H1 (cell line): ENCODE data around the gene MOV10L1. TPM values are rescaled to one million over a fixed set of nuclear protein-coding genes. Genes with fewer than 3 reads are reported as not detected.
A peak's percentile ranks its signal among the peaks of the same experiment; 100 is the strongest.

Experiments
- CTCF ChIA-PET: fragments of 300-600 bp; sonication (Branson Sonifier 250); formaldehyde crosslinking; loops from one replicate; lab custom pipeline; 2021; ENCODE audit not compliant: partially characterized antibody; lab: Charles Lee
- POLR2A ChIA-PET: fragments of 300-600 bp; sonication (Branson Sonifier 250); formaldehyde crosslinking; loops from one replicate; lab custom pipeline; 2021; ENCODE audit warnings: inconsistent platforms; ENCODE audit not compliant: partially characterized antibody; lab: Charles Lee
- DNase-seq, 2 experiments: peaks; one replicate each; pipeline versions ENCODE4 v3.0.0 to v3.0.0-alpha.2; 2010 to 2022; ENCODE audit warnings: low spot score in 2 of 2, low read depth in 1 of 2, mixed read lengths in 1 of 2
- FAIRE-seq: peaks from 2 replicates; lab custom pipeline; 2011; peaks lifted over from hg19 to GRCh38; lab: Jason Lieb, UNC
- H2AFZ ChIP-seq: 2 replicates; pipeline ENCODE4 v1.8.1; 2012; ENCODE audit warnings: low read length, inconsistent platforms
- H2AK5ac ChIP-seq: 2 replicates; pipeline ENCODE4 v1.6.1; 2013; ENCODE audit warnings: low read depth, low read length
- H2BK120ac ChIP-seq: replicated peaks from 2 replicates; pipeline ENCODE3; 2013; ENCODE audit warnings: low read depth, low read length, inconsistent platforms
- H2BK12ac ChIP-seq: 2 replicates; pipeline ENCODE4 v1.6.1; 2013; ENCODE audit warnings: low read depth, low read length
- H2BK15ac ChIP-seq: 2 replicates; pipeline ENCODE4 v1.6.1; 2013; ENCODE audit warnings: low read length
- H2BK20ac ChIP-seq: 2 replicates; pipeline ENCODE4 v1.6.1; 2013; ENCODE audit warnings: low read length
- H2BK5ac ChIP-seq: 2 replicates; pipeline ENCODE4 v1.6.1; 2013; ENCODE audit warnings: low read depth, low read length
- H3K14ac ChIP-seq: 2 replicates; pipeline ENCODE4 v1.6.1; 2013; ENCODE audit warnings: inconsistent platforms; ENCODE audit not compliant: insufficient read length
- H3K18ac ChIP-seq: 2 replicates; pipeline ENCODE4 v1.6.1; 2013; ENCODE audit warnings: low read length; ENCODE audit errors: extremely low read depth
- H3K23ac ChIP-seq: 2 replicates; pipeline ENCODE4 v1.6.1; 2013; ENCODE audit warnings: inconsistent platforms; ENCODE audit not compliant: insufficient read length
- H3K23me2 ChIP-seq: 2 replicates; pipeline ENCODE4 v1.6.1; 2013; ENCODE audit warnings: low read depth, low read length
- H3K27ac ChIP-seq: 2 replicates; pipeline ENCODE4 v1.6.1; 2011; ENCODE audit warnings: low read depth, low read length, inconsistent platforms
- H3K27me3 ChIP-seq, 4 experiments: replicated peaks in 1 of 4; 1 replicate in 1 of 4; 2 replicates in 3 of 4; pipeline versions ENCODE4 v1.6.1 to v1.8.1; 2011 to 2013; ENCODE audit warnings: low read length in 3 of 4, mild to moderate bottlenecking in 3 of 4, inconsistent platforms in 2 of 4, mixed read lengths in 2 of 4, moderate library complexity in 1 of 4; ENCODE audit not compliant: control insufficient read depth in 3 of 4, insufficient read depth in 3 of 4; ENCODE audit errors: extremely low read depth in 1 of 4
- H3K36me3 ChIP-seq, 4 experiments: 2 replicates each; pipeline versions ENCODE4 v1.6.1 to v1.8.1; 2011 to 2013; ENCODE audit warnings: mild to moderate bottlenecking in 4 of 4, low read length in 3 of 4, moderate library complexity in 2 of 4, control low read depth in 1 of 4, inconsistent platforms in 1 of 4; ENCODE audit not compliant: insufficient read depth in 4 of 4, control insufficient read depth in 2 of 4
- H3K4ac ChIP-seq: replicated peaks from 2 replicates; pipeline ENCODE3; 2013; ENCODE audit warnings: low read length, low read depth, mixed read lengths, inconsistent platforms; ENCODE audit not compliant: insufficient read length
- H3K4me1 ChIP-seq, 4 experiments: replicated peaks in 1 of 4; 1 replicate in 1 of 4; 2 replicates in 3 of 4; pipeline versions ENCODE4 v1.6.1 to v1.8.1; 2011 to 2013; ENCODE audit warnings: low read length in 3 of 4, inconsistent platforms in 2 of 4, mixed read lengths in 1 of 4; ENCODE audit not compliant: insufficient read depth in 4 of 4, control insufficient read depth in 3 of 4
- H3K4me2 ChIP-seq, 2 experiments: 2 replicates each; pipeline versions ENCODE4 v1.6.1 to v1.8.1; 2011 to 2013; ENCODE audit warnings: low read depth in 2 of 2, low read length in 2 of 2, control low read depth in 1 of 2, inconsistent platforms in 1 of 2, mild to moderate bottlenecking in 1 of 2; ENCODE audit not compliant: insufficient read depth in 1 of 2
- H3K4me3 ChIP-seq, 4 experiments: fragments of 200-600, 300-600 bp in 1 of 4; sonication (generic), shearing (Covaris generic), sonication (Bioruptor Twin) in 1 of 4; 2 replicates each; pipeline versions ENCODE4 v1.5.1 to v1.8.1; 2011 to 2016; ENCODE audit warnings: low read length in 4 of 4, low read depth in 3 of 4, control low read depth in 2 of 4, inconsistent platforms in 2 of 4, mild to moderate bottlenecking in 2 of 4, mixed read lengths in 1 of 4, moderate library complexity in 1 of 4; ENCODE audit not compliant: insufficient read depth in 2 of 4; ENCODE audit errors: extremely low read depth in 1 of 4
- H3K56ac ChIP-seq: replicated peaks from 2 replicates; pipeline ENCODE3; 2013; ENCODE audit warnings: low read depth, mild to moderate bottlenecking, mixed read lengths, low read length, inconsistent platforms; ENCODE audit not compliant: insufficient read length
- H3K79me1 ChIP-seq: 2 replicates; pipeline ENCODE4 v1.6.1; 2013; ENCODE audit warnings: low read depth, low read length, control low read depth
- H3K79me2 ChIP-seq, 2 experiments: 2 replicates each; pipeline versions ENCODE4 v1.6.1 to v1.8.1; 2012 to 2013; ENCODE audit warnings: low read length in 2 of 2, mild to moderate bottlenecking in 2 of 2, inconsistent platforms in 1 of 2; ENCODE audit not compliant: insufficient read depth in 2 of 2, control insufficient read depth in 1 of 2
- H3K9ac ChIP-seq, 4 experiments: replicated peaks in 1 of 4; 1 replicate in 1 of 4; 2 replicates in 3 of 4; pipeline versions ENCODE4 v1.6.1 to v1.8.1; 2011 to 2013; ENCODE audit warnings: low read depth in 3 of 4, low read length in 3 of 4, control low read depth in 2 of 4, mild to moderate bottlenecking in 2 of 4, moderate library complexity in 2 of 4, inconsistent platforms in 1 of 4; ENCODE audit errors: extremely low read depth in 1 of 4
- H3K9me3 ChIP-seq, 2 experiments: 2 replicates each; pipeline versions ENCODE4 v1.6.1 to v1.8.1; 2012 to 2013; ENCODE audit warnings: mild to moderate bottlenecking in 2 of 2, moderate library complexity in 2 of 2, control low read depth in 1 of 2, inconsistent platforms in 1 of 2, low read depth in 1 of 2, low read length in 1 of 2, mixed read lengths in 1 of 2; ENCODE audit not compliant: insufficient read depth in 2 of 2
- H4K20me1 ChIP-seq, 2 experiments: replicated peaks in 1 of 2; 2 replicates each; pipeline versions ENCODE3 to v1.8.1; 2011 to 2013; ENCODE audit warnings: inconsistent platforms in 2 of 2, low read length in 2 of 2, mild to moderate bottlenecking in 1 of 2; ENCODE audit not compliant: insufficient read depth in 2 of 2, control insufficient read depth in 1 of 2
- H4K5ac ChIP-seq: 2 replicates; pipeline ENCODE4 v1.6.1; 2013; ENCODE audit warnings: low read length, low read depth, mixed read lengths, inconsistent platforms; ENCODE audit not compliant: insufficient read length
- H4K8ac ChIP-seq: 2 replicates; pipeline ENCODE4 v1.8.0; 2013; ENCODE audit warnings: mild to moderate bottlenecking, moderate library complexity, low read length, inconsistent platforms; ENCODE audit not compliant: insufficient read depth; ENCODE audit errors: extremely low read depth
- H4K91ac ChIP-seq: replicated peaks from 2 replicates; pipeline ENCODE3; 2013; ENCODE audit warnings: low read length, mixed read lengths, inconsistent platforms; ENCODE audit not compliant: insufficient read length
- CEBPB ChIP-seq: IDR thresholded peaks from 2 replicates; pipeline ENCODE4 v1.6.1; 2012; ENCODE audit warnings: low read depth, low read length
- CTBP2 ChIP-seq: IDR thresholded peaks from 2 replicates; pipeline ENCODE4 v1.7.0; 2011; ENCODE audit warnings: borderline replicate concordance, mild to moderate bottlenecking, moderate library complexity, mixed read lengths, low read length; ENCODE audit not compliant: insufficient read depth, insufficient read length
- CTCF ChIP-seq, 3 experiments: IDR thresholded peaks; 1 replicate in 2 of 3; 2 replicates in 1 of 3; pipeline versions ENCODE4 v1.5.1 to v1.6.1; 2011; ENCODE audit warnings: low read length in 3 of 3, mild to moderate bottlenecking in 3 of 3, inconsistent platforms in 2 of 3, low read depth in 1 of 3, moderate library complexity in 1 of 3; ENCODE audit not compliant: insufficient read depth in 1 of 3; ENCODE audit errors: control extremely low read depth in 1 of 3
- POLR2AphosphoS5 ChIP-seq: IDR thresholded peaks from 2 replicates; pipeline ENCODE4 v1.6.1; 2011; ENCODE audit warnings: low read depth, low read length
- SAP30 ChIP-seq: fragments of 300-600 bp; sonication (generic); IDR thresholded peaks from 2 replicates; pipeline ENCODE4 v1.7.1; 2012; ENCODE audit warnings: low read length, moderate library complexity, mild to moderate bottlenecking, inconsistent platforms; ENCODE audit not compliant: insufficient read depth, insufficient replicate concordance
- TEAD4 ChIP-seq: IDR thresholded peaks from 2 replicates; pipeline ENCODE4 v1.6.1; 2012; ENCODE audit warnings: low read depth, low read length, inconsistent platforms, mixed read lengths
- ZNF274 ChIP-seq: IDR thresholded peaks from 2 replicates; pipeline ENCODE4 v1.7.0; 2012; ENCODE audit warnings: low read length, borderline replicate concordance; ENCODE audit errors: extremely low read depth
- WGBS, 2 experiments: shearing (Covaris generic) in 1 of 2; methylation state at CpG; one replicate each; pipeline versions ENCODE4 v1.1.6 to v1.1.7; 2013 to 2015; ENCODE audit warnings: low lambda C conversion rate in 2 of 2, mixed read lengths in 2 of 2, inconsistent platforms in 1 of 2, low coverage in 1 of 2, missing lambda C conversion rate in 1 of 2; ENCODE audit not compliant: insufficient replicate concordance in 2 of 2, insufficient coverage in 1 of 2, insufficient read length in 1 of 2; ENCODE audit errors: extremely low coverage in 1 of 2, missing lambda C conversion rate in 1 of 2; 5-methylcytosine and 5-hydroxymethylcytosine counted together
- polyA plus RNA-seq, 7 experiments: library from polyadenylated mRNA; depleted of rRNA in 3 of 7; stranded (reverse) in 5 of 7; unstranded in 2 of 7; fragments of >200 nt in 5 of 7; fragments of 200-250 nt in 2 of 7; gene quantifications; 1 replicate in 5 of 7; 2 replicates in 1 of 7; 4 replicates in 1 of 7; pipeline versions ENCODE4 v1.2.1 to v1.2.3, GENCODE V29; 2011 to 2013; ENCODE audit warnings: missing spikeins in 2 of 7, mixed read lengths in 2 of 7
- total RNA-seq: library from RNA; stranded (reverse); fragmentation: NEBNext Ultra II Directional; extraction: Animal tissue kit (Norgen Biotek cat#: 25700); gene quantifications from 2 replicates; pipeline ENCODE4 v1.2.1, GENCODE V29; 2021

The MOV10L1 gene
- total and polyA plus RNA-seq, 2 of the 8 experiments (the other 6 are each of a cell fraction or from before 2014, with no cell fraction given): 0.32 TPM; not detected in 1

- ChIA-PET CTCF (interaction anchor here (0.6 to 1.2 kb wide), 3 partner anchors 29 to 91 kb away, joined by 3 to 4 read pairs (median 3); no protein-coding TSS in a partner anchor), POLR2A (interaction anchor here (3.0 kb wide), 1 partner anchor 12 kb away, joined by 7 read pairs; no protein-coding TSS in a partner anchor)
- Histone ChIP-seq H3K27ac (no peak overlapping the region), H3K36me3 (no peaks in the 10 kb centered on the region; a peak in 1 of 8 replicates), H2BK5ac (no peak overlapping the region; the same call in 1 of the 2 replicates), H3K4ac (no peak overlapping the region), H4K20me1 (no peaks in the 10 kb centered on the region), H3K23me2 (no peaks in the 10 kb centered on the region), H2BK120ac (no peak overlapping the region), H3K9me3 (no peaks in the 10 kb centered on the region), H4K8ac (peak overlapping the region; percentile 37; the same call in 1 of the 2 replicates), H3K79me1 (no peaks in the 10 kb centered on the region), H3K4me1 (no peaks in the 10 kb centered on the region), H3K18ac (no peak overlapping the region), H3K14ac (no peak overlapping the region), H2AK5ac (no peak overlapping the region), H3K23ac (no peak overlapping the region), H2BK12ac (no peak overlapping the region; the same call in 1 of the 2 replicates), H3K27me3 (no peaks in the 10 kb centered on the region; a peak in 2 of 7 replicates), H2AFZ (no peak overlapping the region), H3K79me2 (no peaks in the 10 kb centered on the region), H2BK15ac (0 out of 2 replicates have a peak overlapping the region, but pooled peaks have one; percentile 46), H2BK20ac (no peak overlapping the region), H3K56ac (no peak overlapping the region), H3K4me3 (no peak overlapping the region), H4K91ac (no peak overlapping the region), H4K5ac (no peak overlapping the region), H3K9ac (no peak overlapping the region), H3K4me2 (no peak overlapping the region)
- DNase-seq (no peak), FAIRE-seq (no peak)
- 97% methylated on average over 10 of the region's 10 CpGs; no CpG with 5 or more reads in 1 of the 2 experiments for WGBS, 2 experiments
- TF ChIP-seq CEBPB (no peak), ZNF274 (no peak), CTCF (IDR thresholded peaks at IDR 0.05; ENCODE audit: control extremely low read depth in 1 of 3, insufficient read depth in 1 of 3, low read depth in 1 of 3, low read length in 3 of 3) (no peak), POLR2AphosphoS5 (no peak), SAP30 (no peak), CTBP2 (no peak), TEAD4 (no peak)
These were observed 25.9 kb downstream of the MOV10L1 start for GRCh38 chr22:50115693-50116092.
